ENCODE results near the gene CTDP1.

Gene CTDP1

DNA sequence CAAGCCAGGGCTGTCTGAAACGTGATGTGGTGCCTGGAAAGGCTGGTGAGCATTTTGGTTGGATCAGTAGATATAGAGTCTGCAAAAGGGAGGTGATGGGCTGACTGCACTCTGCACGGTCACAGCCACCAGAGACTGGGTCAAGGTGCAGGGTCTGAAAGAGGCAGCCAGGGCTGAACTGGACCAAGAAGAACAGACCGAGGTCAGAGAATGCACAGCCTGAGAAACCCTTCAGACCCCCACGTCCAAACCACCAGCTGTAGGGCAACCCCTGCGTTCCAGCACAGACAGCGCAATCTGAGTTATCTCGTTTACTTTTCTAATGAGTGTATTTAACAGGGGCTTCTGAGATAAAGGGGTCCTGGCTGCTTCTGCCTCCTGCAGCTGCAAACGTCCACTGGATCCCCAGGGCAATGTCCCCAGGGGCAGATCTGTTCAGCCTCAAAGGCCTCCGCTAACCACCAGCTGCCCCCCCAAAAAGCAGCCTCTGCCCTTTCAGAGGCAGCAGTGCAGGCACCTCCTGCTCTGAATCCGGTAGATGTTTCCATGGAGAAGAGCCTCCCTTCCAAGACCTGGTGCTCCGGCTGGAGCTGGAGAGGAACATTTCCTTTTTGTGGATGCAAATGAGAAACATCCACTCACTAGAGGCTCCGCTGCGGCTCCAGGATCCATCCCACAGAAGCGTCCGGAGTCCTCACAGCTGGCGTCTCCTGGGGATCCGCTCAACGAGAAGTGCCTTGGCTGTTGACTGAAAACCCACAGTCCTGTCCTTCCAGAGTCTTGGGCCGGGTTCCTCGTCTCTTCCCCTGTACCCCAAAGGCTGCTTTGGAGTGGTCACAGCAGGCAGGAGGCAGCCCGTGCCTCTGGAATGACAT, 117.2 kb downstream of the CTDP1 start:
- DNase-seq (ENCODE audit: low read depth) = no peak

DNA sequence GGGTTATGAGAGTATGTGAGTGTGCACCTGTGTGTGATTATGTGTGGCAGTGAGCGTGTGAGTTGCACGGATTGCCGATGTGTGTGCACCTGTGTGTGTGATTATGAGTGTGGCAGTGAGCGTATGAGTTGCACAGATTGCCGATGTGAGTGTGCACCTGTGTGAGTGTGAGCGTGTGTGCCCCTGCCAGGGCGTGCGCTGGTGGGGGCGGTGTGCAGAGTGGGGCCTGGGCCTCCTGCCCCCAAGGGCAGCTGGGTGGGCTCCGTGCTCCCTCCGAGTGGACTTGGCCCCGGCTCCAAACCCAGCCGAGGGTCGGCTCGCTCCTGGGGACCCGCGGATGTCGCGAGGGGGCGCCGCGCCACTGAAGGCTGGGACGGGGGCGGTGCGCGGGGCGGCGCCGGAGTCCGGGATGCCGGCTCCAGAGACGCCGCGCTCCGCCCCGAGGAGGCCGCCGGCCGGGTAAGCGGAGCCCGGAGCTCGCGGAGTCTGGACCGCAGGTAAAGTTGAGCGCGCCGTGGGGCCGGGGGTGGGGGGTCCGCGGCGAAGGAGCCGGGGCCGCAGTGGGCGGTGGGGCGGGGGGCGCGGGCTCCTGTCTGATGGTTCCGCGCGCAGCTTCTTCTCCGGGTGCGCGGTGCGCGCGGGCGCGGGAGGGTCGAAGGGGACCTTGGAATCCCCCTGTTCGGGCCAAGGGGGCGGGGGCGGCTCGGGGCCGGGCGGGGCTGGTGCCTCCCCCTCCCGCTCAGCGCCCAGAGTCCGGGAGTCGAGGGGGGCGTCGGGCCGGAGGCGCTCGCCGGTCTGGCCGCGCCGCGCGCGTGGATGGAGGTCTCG, 118.1 kb downstream of the CTDP1 start, which contains the start of gene KCNG2:
KCNG2 (plus strand) TSS at position 421 of the 828 bp plus-strand sequence. CDS start 65,730 bp downstream, outside the sequence.
- no peak for DNase-seq (ENCODE audit: low read depth)

DNA sequence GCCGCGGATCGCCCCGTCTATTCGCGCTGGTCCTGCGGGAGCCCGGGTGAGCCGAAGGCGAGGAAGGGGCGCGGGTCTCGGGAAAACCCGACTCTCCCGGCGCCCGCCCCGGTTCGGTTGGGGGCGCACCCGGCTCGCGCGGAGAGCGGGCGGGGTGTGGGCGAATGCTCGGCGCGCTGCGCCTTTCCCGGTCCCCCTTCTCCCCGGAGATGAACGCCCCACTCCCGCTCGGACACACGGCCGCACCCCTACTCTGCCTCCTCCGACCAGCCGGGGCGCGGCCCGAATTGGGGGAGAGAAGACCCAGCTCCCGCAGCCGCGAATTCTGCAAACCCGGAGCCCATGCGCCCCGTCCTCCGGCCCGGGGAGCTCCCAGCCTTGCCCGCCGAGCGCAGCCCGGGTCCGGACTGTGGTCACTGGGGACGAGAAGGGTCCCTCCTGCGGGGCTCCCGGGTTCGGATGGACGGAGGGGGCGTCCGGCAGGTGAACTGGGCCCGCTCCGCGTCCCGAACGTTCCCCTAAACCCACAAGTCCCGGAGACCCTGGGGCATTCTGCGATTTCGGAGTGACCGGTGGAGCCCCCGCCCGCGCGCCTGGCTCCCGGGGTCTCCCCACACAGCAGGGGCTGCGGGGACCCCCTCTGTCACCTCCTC, 118.9 kb downstream of the CTDP1 start:
- DNase-seq (ENCODE audit: low read depth) = no peak

DNA sequence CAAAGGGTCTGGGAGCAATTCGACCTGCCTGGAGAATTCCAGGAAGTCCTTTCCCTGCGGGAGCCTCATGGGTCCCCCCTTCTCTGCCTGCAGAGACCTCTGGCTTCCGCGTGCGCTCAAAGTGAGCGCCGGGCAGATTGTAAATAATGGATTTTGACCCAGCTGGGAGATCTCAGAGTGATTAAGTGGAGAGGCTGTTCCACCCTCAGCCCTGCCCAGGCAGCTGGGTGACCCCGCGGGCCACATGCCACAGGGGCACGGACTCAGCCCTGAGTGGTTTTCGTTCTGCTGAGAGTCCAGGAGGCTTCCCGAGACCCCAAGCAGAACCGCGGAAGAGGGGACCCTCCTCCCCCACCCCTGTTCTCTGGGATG, 119.4 kb downstream of the CTDP1 start:
- no peak for DNase-seq (ENCODE audit: low read depth)

DNA sequence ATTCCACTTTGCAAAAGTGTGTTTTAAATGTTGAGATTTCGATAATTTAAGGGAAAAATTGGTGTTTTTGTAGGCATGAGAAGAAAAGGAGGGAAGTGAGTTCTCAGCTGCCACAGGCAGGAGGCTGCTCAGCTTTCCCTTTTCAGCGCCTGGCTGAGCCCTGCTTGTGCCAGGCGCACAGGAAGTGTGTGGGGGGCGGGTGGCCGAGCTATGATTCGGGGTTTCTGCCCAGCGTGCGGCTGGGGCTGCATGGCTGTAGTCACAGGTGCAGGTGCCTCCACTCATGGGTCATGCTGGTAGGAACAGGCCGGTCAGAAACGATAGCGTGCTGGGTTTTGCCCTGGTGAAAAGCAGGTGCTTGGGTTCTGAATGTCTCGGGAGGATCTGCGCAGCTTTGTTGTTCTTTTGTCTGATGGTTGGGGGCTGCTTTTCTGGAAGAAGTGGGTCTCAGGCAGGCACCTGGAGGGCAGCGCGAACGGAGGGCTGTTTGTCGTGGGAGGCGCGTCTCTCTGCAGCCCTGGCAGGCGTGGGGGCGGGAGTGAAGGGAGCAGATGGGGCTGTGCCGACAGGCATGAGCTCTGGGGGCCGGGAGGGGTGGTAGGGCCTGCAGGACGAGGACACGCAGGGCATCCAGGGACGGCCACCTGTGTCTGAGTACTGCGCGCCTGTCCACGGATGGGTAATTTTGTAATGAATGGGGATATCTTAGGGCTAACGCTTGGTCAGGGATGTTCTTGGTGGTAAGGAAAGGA, 120.2 kb downstream of the CTDP1 start:
- DNase-seq (ENCODE audit: low read depth) = no peak

DNA sequence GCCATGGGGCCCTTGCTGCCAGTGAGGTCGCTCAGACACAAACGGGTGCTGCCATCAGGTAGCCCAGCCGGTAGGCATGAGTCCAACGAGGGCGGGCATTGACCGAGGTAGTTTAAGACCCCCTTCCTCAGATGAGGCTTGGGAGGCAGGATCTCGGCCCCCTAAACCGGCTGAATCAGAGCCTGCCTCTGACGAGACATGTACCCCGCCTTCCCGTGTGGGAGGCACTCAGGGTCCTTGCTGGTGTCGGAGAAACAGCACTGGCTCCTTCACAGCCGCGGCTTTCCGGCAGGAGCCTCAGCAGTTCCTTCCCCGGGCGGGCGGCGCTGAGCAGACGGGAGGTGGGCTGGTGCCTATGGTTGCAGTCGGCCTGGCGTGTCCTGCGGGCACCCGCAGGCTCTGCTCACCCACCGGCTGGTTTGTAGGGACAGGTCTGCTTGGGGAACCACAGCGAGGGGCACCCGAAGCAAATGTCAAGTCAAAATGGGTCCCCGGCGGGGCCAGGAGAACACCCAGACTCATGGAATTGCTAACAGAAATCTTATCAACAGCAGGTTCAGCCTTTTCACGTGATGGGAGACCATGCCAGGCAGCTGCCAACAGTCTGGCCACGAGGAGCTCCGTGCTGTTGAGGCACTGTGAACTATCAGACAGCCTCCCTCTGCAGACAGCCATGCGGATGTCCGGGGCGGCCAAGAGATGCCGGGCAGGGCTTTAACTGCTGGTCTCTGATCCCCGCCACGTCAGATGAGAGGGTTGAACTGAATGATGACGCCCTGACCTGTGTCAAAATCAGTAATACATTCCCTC, 121.0 kb downstream of the CTDP1 start:
- DNase-seq (ENCODE audit: low read depth) = no peak

DNA sequence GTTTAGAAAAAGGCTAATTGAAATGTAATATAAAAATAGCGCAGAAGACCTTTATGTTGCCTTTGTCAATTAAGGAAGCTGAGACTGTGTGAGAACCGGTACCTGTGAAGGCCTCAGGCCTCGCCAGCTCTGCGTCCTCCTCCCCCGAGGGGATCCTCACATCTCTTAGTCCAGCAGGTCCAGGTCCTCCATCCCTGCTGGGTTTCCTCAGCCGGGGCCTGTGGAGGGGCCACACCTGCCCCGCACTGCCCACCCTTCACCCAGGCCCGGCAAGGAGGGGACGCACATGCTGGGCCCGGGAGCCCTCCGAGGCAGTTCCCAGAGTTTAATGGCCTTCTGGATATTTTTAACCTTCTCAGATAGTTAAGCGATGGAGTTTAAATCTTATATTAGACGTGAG, 121.6 kb downstream of the CTDP1 start:
- DNase-seq (ENCODE audit: low read depth) = no peak

DNA sequence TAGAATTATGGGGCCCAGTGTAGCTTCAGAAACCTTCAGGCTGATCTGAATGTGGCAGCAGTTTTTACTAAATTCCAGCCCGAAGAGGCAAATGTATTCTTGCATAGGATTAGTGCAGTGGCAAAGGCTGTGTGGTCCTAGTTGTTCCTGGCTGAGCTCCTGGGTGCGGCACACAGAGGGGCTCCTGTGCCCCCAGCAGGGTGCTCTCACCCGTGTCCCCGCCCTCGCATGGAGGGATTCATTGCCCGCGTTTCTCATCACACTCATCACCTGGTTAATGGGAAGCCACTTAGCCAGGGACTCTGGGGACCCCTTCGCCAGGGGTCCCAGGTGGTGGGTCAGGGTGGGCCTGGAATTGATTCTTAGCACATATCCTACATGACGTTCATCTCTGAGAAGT, 122.0 kb downstream of the CTDP1 start:
- no peak for DNase-seq (ENCODE audit: low read depth)

DNA sequence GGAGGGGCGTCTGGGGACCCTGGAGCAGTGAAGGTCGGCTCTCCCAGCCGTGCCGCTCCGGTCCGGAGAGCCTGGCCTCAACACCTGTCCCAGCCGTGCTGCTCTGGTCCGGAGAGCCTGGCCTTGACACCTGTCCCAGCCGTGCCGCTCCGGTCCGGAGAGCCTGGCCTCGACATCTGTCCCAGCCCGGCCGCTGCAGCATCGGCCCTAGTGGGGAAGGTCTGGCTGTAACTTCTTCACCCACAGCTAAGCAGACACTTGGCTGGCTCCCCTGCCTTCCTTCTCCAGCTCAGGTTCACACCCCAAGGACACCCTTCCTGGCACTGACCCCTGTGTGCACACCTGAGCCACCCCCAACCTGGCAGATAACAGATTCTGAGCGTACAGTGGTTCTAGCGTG, 122.7 kb downstream of the CTDP1 start:
- no peak for DNase-seq (ENCODE audit: low read depth)

DNA sequence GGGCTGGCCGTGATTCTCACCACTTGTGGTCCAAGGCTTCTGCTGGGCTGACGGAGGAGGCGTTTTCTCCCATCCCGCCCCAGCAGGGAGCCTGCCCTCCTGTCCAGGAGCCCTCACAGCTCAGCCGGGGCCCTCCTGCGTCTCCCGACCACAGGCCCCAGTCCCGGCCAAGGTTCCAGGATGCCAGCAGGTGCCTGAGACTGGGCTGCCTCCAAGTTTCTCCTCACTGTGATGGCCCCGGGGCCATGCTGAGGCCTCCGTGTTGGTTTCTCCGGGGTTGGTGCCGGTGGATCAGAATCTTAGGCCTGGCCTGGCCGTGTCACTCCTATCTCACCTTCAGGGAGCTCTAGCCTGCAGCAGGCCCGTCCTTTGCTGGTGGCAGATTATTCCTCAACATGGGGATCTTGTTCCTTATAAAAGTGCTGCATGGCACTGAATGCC, 124.0 kb downstream of the CTDP1 start:
- DNase-seq (ENCODE audit: low read depth) = no peak

Data from stimulated activated CD4-positive, alpha-beta T cell treated with anti-CD3 and anti-CD28 coated beads, Interleukin-2, amount 100 ng/mL, for 4 hours (primary cell).